ENCODE data around the gene PKDCC.
"Not testable (repeated sequence)": the region's sequence is repeated elsewhere in the genome, so short reads cannot be mapped to it uniquely, and the experiment has no call there.

PKDCC gene

GRCh38 chr2:42030829-42031228, 17.0 kb upstream of the PKDCC start:
- H3K4me3 ChIP-seq (ENCODE audit: low read depth, low read length), result no peak overlapping the region
- no peak for TF ChIP-seq CTCF (IDR thresholded peaks at IDR 0.05; ENCODE audit: low read depth, low read length)

GRCh38 chr2:42031281-42032223, 16.3 kb upstream of the PKDCC start:
- H3K4me3 ChIP-seq (ENCODE audit: low read depth, low read length), result no peak overlapping the region
- no peak for TF ChIP-seq CTCF (IDR thresholded peaks at IDR 0.05; ENCODE audit: low read depth, low read length)

- no peak for TF ChIP-seq CTCF (IDR thresholded peaks at IDR 0.05; ENCODE audit: low read depth, low read length)
- no peak overlapping the region for H3K4me3 ChIP-seq (ENCODE audit: low read depth, low read length)
These were observed 15.6 kb upstream of the PKDCC start for GRCh38 chr2:42032224-42032620.

GRCh38 chr2:42032745-42033144, 15.1 kb upstream of the PKDCC start:
- H3K4me3 ChIP-seq (ENCODE audit: low read depth, low read length), result no peak overlapping the region
- TF ChIP-seq CTCF (IDR thresholded peaks at IDR 0.05; ENCODE audit: low read depth, low read length), result no peak

GRCh38 chr2:42034096-42034495, 13.7 kb upstream of the PKDCC start:
- not testable (repeated sequence) for H3K4me3 ChIP-seq (ENCODE audit: low read depth, low read length)

- H3K4me3 ChIP-seq (ENCODE audit: low read depth, low read length), result no peak overlapping the region
- no peak for TF ChIP-seq CTCF (IDR thresholded peaks at IDR 0.05; ENCODE audit: low read depth, low read length)
These were observed 12.6 kb upstream of the PKDCC start for GRCh38 chr2:42035241-42035640.

GRCh38 chr2:42036413-42036812, 11.4 kb upstream of the PKDCC start:
- no peak for TF ChIP-seq CTCF (IDR thresholded peaks at IDR 0.05; ENCODE audit: low read depth, low read length)
- H3K4me3 ChIP-seq (ENCODE audit: low read depth, low read length), result no peak overlapping the region
